Stimulated activated CD8-positive, alpha-beta memory T cell treated with anti-CD3 and anti-CD28 coated beads, Interleukin-7, amount 100 ng/mL, for 48 hours (primary cell): Measurements from ENCODE around the gene LMF1.

Experiments
- DNase-seq, 2 donors: peaks; one replicate each; pipeline ENCODE4 v3.0.0-alpha.2; 2020; ENCODE audit warnings: low read depth in 1 of 2; ENCODE audit errors: extremely low read depth in 1 of 2

The LMF1 gene

GRCh38 chr16:854808-855410 is 115.9 kb downstream of the LMF1 start:
- DNase-seq = no peak

DNA sequence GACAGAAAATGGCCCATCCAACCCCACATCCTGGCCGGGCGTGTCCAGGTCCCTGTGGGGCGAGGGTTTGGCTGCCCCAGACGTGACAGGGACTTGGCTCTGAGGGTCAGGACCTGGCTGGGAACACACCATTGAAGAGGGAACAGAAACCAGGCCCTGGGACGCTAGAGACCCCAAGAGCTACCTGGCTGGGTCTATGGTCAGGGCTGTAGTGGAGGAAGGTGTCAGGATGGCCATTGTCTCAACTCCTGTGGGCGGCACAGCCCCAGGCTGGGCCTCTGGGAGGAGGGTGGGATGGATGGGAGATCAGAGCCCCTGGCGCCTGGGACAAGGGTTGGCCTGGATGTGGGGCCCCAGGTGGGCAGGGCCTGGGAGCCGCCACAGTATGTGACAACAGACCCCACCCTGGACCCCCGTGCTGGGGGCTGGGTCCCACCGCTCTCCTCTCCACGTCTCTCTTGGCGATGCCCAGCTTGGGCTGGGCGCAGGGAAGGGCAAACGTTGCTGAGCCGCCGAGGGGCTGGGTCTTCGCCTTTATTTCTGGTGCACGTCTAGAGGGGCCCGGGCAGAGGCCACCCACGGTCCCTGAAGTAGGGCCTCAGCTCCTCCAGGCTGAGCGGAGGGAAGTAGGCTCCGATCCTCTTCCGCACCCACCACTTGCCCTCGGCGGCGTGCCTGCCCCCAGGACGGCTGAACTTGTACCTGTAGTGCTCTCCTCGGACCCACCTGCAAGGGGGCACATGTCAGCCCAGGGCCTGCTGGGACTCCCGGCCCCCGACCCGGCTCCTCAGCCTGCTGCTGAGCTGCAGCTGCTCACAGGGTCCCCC is 116.6 kb downstream of the LMF1 start:
- DNase-seq = no peak

- DNase-seq = no peak
Observed at GRCh38 chr16:853306-853705, 117.5 kb downstream of the LMF1 start.

GRCh38 chr16:852451-853185 is 118.2 kb downstream of the LMF1 start:
- no peak for DNase-seq

DNA sequence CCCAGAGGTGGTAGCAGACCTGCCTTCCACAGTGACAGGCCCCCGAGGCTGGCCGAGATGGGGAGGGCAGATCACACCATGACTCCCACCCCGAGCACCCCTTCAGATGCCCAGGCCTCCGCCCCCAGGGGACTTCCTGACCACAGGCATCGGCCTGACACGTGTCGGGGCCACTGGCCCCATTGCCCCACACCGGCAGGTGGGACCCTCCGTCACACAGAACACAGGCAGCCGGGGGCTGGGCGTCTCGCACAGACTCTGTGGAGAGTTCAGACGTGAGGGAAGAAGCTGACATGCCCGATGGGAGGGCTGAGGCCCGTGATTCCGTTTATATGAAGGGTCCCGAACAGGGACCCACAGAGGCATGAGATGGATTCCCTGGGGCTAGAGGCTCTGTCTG is 118.9 kb downstream of the LMF1 start:
- DNase-seq = no peak

GRCh38 chr16:851209-851810 is 119.5 kb downstream of the LMF1 start:
- no peak for DNase-seq

- no peak for DNase-seq
Observed at GRCh38 chr16:850668-851067, 120.1 kb downstream of the LMF1 start.

DNA sequence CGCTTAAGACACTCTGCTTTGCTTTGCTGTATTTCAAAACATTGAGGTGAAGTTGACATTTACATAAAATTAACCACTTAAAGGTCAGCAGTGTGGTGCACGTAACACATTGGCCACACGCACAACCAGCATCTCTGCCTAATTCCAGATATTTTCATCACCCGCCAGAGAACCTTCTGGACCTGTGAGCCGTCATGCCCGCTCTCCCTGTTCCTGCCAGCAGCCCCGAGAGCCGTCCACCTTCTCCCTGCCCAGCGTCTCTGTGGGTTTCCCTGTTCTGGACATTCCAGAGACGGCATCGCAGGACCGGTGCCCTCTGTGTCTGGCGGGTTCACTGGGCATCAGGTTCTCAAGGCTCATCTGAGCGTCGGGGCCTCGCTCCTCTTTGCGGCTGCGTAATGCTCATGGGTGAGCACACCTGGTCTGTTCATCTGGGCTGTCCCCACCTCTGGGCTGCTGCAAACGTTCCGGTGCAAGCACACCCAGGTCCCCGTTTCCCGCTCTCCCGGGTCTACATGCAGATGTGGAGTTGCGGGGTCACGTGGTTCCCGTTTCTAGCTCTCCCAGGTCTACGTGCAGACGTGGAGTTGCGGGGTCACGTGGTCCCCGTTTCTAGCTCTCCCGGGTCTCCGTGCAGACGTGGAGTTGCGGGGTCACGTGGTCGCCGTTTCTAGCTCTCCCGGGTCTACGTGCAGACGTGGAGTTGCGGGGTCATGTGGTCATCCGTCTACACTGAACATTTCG is 122.1 kb downstream of the LMF1 start:
- no peak for DNase-seq

DNA sequence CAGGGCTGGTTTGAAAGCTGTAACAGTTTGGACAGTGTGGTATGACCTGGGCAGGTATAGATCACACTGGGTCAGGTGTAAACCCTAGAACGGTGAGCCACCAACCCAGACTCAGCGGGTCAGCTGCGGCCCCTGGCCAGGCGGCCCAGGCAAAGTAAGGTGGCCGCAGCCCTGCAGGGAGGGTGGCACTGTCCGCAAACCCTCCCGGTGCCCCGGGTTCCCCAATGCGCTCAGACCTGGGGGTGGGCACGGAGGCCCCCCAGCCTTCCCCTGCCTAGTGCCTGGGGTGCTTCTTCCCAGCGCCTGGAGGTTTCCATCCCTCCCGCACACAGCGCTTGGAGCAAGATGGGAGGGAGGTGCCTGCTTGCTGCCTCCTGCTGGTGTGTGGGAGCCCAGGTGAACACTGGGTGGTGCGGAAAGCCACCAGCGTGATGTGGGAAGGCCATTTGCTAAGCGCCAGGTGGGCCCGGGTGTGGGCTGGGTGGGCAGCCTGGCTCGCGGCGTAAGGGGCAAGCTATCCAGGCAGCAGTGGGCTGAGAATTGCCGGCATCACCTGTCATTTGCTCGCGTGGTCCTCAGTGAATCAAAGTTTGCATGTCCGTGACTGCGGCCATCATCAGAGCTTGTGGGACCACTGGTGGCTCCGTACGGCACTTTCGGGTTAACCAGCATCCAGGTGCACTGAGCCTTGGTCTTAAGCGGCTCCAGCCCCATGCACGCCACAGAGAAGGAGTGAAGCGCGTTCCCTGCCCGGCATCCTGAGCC is 122.9 kb downstream of the LMF1 start:
- DNase-seq = no peak

DNA sequence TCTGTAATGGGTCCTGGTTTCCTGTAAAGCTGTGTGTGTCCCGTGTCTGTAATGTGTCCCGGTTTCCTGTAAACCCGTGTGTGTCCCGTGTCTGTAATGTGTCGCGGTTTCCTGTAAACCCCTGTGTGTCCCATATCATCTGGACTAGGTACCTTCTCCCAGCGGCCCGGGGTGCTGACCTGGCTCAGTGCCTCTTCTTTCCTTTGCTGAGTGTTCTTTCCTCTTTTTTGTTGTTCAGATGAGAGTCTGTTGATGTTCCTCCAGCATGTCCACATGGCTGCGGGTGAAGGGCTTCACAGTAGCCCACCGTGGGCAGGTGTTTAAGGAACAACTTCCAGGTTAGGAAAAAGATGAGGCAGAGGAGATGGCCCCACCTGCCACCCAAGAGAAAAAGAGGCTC is 123.6 kb downstream of the LMF1 start:
- DNase-seq = no peak

GRCh38 chr16:845351-845745 is 125.4 kb downstream of the LMF1 start:
- DNase-seq = no peak

DNA sequence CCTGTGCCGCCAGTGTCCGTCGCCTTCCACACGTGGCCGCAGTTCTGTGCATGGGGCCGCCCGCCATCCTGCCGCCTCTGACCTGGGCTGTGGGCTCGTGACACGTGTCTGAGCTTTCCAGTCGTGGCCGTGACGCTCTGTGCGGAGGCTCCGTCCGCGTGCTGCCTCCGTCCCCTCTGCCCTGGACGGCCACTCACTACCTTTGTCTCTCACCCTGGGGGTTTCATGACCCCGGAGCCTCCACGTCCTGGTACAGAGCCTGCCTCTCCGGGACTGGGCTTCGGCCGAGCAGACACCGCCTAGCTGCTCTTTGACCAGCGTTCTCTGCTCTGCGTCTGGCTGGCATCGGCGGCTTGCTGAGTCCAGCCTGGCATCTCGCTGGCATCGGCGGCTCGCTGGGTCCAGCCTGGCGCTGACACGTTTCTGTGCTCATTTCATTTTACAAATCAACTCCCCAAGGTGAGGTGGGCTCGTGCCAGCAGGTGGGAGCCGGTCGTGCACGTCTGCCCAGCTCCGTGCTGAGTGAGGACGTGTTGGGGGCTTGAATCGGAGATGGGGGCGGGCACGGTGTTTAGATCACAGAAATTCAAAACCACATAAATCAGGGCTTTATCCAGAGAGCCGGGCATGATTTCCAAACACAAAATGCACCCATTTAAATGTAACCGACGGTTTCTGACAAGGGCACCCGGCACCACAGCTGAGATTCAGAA is 126.0 kb downstream of the LMF1 start:
- no peak for DNase-seq

DNA sequence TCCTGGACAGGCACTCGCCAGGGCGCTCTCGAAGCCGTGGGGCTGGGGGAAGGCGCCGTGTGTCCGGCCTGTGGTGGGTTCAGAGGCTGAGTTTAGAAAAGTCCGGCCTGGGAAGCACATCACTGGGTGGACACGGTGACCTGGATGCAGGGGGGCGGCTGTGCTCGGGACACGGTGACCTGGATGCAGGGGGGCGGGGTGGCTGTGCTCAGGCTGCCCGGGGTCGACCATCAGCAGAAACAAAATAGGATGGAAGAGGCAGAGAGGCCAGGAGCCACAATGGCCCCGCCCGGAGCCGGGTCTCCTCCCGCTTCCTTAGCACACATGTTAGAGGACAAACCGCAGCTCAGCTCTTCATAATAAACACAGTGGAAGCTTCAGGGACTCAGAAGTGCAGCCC is 127.0 kb downstream of the LMF1 start:
- DNase-seq = no peak

GRCh38 chr16:842711-843560 is 127.8 kb downstream of the LMF1 start:
- DNase-seq = no peak

- no peak for DNase-seq
Observed at GRCh38 chr16:842061-842476, 128.7 kb downstream of the LMF1 start.

DNA sequence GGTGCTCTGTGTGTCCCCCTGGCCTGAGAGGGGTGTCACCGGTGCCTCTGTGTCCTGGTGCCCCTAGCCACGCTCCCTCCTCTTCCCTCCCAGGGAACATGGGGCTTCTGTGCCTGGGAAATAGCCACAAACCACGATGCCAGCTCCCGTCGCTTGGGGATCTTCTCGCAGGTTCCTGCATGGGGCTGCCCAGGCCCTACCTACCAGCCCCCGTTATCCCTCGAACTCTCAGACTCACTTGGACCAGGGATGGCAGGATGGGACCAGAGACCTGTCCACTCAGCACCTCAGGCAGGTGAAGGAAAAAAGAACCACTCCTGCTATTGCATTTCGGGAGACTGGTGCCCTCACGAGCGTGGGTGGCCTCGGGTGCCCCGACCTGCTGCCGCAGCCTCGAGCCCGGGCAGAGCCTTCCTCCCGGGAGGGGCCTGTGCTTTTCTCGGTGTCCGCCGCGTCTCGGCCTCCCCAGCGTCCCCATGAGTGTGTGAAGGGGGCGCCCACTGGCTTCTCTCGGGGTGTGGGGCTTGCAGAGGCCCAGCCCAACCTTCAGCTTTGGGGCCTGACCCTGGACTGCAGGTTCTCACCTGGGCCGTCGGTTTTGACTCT is 129.2 kb downstream of the LMF1 start:
- DNase-seq = no peak

- DNase-seq = no peak
Observed at GRCh38 chr16:840561-841454, 130.0 kb downstream of the LMF1 start.
